Measurements from ENCODE around the gene KATNAL1.

KATNAL1 gene

DNA sequence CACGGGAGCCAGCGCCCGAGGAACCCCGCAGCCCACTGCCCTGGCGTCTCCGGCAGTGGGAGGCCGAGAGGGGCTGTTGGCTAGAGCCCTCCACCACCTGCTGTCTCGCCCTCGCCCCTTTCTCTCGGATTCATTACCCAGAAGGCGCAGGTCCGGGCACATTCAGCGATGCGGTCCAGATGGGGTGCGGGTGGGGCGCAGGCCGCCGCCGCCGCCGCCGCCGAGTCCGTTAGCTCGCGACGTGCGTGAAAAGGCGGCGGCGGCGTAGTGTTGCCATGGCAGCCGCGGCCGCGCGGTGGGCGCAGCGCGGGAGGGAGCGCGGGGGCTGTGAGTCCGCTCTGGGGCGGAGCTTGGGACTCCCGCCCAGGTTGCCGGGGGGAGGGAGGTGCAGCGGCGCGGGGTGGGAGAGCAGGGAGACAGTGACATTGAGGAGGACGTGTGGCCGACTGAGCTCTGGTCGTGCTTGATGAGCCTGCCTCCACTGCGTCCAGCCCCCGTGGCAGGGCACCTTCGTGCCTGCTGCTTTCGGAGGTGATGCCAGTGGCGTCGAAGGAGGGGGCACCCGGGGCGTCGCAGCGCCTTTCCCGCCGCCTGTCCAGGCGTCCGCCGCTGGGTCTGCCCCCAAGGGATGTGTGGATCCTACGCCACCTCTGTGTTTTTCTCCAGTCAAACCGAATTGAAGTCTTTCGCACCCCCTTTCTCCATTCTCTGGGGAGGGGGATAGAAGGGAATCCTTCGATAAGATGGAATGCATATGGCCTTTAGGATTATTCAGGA, at the start of gene KATNAL1:
Gene KATNAL1, minus strand, starts transcription at position 358 of the 777 bp plus-strand sequence. CDS start 23,774 bp downstream, outside the sequence.
- DNase-seq = peak; percentile 73

DNA sequence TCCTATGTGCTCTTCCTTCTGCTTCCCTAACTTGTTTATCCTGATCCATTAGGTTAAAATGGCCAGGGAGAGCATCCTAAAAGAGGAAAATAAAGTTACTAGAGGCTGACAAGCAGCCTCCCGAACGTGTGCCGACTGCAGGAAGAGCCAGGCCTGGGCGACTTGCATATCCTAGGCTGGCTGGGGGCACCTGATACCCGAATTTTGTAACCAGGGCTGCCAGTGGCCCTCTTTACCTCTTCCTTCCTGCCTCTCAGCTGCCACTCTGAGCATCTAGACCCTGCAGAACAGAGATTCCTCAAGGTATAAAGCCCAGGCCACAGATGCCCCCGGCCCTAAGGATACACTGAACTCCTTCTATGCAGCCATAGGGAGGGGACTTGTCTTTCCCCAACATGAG, 48.5 kb upstream of the KATNAL1 start:
- DNase-seq = no peak

DNA sequence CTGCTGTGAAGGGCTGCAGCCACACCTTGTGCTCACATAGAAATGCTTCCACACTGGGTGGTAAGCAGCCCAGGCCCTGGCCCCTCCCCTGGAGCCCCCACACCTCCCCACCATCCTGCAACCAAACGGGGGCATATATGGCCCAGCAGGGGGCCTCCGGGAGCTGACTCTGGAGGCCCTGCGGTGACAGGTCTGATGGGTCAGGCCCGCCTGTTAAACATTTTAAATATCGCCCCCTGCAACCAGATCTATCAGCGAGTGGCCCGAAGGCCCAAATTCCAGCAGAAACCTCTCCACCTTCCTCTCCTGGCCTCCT, 48.0 kb upstream of the KATNAL1 start:
- no peak for DNase-seq

DNA sequence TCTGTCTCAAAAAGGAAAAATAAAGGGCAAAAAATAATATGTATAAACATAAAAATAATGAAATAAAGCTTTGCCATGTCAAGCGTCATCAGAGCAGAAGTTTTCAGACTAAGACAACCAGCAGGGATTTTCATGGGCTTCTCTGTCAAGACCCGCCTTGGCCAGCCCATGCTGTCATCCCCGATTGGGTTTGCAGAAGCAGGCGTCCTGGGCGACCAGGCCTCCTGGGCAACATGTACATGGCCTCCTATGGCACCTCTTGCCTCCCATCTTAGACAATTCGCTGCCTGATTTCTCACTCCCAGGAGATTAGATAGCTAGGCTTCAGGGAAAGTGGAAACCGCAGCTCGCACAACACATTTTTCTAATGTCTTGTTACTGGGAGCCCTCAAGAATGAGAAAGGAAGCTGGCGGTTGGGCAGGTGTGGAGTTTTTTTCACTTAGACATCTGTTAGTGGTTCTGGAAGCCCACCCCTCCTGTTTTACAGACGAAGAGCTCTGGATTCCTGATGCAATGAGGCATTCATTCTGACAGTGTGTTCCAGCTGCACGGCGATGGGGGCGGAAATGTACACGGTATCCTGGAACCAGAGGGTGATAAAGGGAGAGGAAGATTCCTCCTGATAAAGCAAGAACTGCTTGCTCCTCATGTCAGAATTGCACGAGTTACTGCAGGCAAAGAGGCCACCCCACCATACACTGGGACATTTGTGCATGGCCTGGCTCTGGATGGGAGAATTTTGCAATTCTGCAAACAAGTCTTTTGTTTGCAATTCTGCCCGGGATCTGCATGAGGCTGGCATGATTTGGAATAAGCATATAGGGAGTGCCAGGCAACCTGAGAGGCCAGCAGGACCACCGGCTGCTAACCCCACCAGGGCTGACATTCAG, 47.4 kb upstream of the KATNAL1 start:
- DNase-seq = no peak

DNA sequence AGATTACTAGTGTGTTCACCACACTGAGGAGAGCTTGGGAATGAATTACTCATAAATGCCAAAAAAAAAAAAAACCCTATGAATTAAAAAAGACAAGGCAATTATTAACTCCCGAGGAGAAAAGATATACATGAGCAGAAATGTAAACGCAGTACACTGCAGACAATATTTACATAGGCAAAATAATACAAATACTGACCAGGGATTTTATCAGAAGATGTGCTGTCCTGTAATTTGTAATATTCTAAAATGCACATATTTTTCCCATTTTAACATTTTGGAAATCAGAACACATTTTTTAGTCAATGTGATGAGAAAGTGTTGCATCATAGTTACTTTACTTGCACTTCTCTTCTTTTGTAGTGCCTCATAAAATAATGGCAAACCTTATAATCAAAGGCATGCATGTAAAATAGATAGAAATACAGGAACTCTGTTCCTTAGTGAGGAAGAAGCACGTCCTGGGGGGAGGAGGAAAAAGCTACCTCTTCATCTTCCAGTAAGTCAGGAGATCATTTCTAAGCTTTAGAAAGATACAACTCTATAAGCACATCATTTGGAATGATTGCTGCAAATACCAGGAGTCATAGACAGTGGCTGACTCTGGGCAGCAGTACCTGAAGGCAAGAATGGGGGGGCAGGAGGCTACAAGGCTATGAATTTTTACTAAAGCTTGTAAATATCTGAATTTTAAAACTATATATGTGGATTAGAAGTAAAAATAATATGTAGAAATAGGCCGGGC, 46.3 kb upstream of the KATNAL1 start:
- no peak for DNase-seq

DNA sequence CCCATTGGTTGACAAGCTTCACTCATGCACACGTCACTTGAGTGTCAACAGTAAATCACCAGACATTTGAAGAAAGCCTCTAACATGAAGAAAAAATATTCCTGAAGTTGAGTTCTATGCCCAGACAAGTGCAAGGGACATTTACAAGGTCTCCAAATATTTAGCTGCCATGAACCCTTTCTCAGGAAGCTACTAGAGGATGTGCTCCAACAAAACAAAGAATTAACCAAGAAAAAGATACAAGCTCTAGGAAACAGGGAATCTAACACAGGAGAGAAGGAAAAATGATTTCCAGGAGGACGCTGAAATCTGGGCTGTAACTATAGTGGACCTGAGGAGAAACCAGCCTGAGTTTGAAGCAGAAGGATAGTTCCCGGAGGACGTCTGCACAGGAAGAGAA, 45.7 kb upstream of the KATNAL1 start:
- DNase-seq = no peak

DNA sequence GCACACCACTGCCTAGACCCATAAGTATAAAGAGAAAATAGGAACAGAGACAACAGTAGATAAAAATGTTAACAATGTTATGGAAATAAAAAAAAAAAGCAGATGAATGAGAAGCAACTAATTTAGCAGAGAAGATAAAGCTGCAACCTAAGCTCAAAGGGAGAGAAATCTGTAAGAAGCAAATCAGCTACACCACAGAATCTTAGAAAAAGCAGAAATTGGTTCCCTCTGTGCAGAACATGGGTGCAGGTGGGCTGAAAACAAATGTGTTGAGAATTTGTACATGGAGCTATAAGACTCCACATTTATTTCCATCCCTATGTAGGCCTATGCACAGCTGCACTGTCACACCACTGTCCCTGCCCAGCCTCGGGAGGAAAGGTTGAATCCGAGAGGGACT, 44.8 kb upstream of the KATNAL1 start:
- no peak for DNase-seq

DNA sequence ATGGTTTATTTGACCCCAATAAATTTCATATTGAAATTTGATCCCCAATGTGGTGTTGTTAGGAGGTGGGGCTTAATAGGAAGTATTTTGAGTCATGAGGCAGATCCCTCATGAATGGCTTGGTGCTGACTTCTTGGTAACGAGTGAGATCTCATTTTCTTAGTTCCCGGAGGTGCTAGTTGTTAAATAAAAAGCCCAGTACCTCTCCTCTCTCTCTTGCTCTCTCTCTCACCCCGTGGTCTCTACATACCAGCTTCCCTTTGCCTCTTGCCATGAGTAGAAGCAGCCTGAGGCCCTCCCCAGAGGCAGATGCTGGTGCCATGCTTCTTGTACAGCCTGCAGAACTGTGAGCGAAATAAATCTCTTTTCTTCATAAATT, 39.4 kb upstream of the KATNAL1 start:
- no peak for DNase-seq

DNA sequence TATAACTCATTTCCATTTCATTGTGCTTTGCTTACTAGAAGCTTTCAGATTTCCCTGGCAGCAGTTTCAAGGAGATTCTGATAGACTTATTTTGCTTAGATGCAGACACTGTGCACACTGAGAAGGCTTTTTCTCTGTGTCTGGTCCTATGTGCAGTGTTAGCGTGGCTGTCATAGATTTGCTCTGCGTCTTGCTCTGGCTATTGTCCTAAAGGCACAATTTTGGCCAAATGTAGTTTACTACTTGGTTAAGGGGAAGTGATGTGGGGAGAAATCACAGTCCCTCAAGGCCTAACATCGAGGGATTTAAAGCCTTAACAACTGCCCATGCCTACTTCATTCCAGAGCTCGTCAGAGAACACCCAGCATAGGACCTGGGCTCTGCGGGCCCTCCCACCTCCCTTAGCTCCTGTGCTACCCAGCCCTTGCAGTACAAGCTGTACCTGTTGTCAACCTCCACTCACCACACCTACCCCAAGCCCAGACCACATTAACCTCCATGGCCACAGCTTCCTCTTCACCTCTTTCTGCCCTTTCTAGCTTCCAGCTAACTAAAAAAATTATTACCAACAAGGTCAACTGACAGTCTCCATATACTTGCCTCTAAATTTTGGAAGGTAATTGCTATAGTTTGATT, 38.9 kb upstream of the KATNAL1 start:
- DNase-seq = no peak

DNA sequence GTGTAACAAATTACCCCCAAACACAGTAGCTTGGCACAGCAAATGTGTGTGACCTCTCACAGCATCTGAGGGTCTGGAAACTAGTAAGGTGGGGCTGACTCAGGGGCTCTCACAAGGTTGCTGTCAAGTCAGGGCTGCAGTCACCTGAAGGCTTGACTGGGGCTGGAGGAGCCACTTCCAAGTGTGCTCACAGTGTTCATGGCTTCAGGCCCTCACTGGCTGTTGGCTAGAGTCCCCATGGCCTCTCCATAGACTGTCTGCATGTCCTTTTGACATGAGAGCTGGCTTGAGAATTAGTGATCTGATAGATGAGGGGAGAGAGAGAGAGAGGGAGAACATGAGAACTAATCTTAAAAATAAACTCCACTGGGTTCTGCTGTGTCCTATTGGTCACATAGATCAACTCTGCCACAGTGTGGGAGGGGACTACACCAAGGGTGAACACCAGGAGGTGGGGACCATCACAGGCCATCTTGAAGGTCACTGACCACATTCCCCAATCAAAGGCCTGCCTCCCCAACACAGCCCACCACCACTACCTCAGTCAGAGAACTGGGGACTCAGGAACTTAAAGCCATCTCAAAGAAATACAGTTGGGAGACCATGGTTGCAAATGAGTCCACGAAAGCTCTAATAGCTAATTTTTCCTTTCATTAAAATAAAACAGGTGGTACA, 38.2 kb upstream of the KATNAL1 start:
- no peak for DNase-seq

DNA sequence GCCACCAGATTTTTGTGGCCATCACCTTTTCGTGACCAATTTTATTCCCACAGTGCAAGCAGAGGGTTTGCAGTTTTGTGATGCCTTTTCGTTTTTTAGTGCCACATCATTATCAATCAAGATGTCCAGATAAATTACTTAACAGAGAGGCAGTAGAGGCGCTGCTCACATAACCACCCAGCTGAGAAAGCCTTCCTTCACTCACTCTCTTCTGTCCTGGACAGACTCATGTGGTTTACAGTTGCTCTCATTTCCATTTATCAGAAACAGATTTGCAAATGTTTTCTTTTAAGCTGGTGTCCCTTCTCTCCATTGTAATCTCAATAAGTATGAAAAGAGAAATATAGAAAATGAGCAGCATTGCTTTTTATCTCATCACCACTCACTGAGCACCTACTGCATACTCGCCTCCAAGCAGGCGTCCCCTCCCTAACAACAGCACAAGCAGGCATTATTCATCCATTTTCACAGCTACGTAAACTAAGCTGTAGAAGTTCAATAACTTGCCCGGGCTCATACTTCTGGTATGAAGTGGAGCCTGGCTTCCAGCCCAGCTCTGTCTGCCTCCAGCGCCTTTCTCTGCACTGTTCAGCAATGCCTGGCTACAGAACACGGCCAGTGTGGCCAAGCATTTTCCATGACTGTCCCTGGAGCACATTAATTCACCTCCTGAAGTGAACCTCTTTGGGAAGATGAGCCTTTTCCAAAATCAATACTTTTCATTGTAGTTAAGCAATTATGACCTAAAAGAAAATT, 34.6 kb upstream of the KATNAL1 start:
- no peak for DNase-seq

DNA sequence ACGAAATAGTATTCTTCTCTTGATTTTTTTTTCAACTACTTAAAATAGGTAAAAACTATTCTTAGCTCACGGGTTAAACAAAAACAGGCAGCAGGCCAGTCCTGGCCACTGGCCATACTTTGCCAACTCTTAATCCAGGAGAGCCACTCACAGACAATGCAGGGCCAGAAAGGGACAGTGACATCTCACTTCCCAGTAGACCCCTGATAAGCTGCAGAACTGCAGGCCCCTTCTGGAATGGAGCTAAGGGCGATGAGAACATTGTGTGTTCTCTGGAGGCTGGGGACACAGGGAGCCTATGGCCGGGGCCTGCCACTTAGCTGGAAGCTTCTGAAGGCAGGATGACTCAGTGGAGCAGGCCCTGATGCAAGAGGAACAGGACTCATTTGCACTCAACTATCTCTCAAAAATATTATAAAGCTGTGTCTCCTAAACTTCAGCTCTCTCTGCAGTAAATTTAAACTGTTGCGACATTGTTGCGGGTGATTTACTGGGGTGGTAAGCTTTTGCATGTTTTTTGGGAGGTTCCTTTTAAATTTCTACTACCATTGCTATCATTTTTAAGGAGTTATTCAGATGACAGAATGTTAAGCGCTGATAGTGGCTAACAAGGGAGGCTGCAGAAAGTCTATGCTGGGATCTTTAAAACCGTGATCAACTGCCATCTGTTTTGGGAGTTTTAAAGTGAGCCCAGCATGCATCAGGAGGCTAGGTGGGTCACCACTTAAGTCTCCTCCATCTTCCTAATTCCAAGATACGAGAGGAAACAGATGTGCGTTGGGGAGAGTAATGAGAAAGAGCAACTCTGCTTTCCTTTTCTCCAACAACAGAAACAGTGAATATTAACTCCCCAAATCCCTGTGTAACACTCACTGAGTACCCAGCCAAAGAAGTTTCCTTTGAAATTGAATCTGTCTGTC, 33.2 kb upstream of the KATNAL1 start:
- peak; percentile 99 for DNase-seq

DNA sequence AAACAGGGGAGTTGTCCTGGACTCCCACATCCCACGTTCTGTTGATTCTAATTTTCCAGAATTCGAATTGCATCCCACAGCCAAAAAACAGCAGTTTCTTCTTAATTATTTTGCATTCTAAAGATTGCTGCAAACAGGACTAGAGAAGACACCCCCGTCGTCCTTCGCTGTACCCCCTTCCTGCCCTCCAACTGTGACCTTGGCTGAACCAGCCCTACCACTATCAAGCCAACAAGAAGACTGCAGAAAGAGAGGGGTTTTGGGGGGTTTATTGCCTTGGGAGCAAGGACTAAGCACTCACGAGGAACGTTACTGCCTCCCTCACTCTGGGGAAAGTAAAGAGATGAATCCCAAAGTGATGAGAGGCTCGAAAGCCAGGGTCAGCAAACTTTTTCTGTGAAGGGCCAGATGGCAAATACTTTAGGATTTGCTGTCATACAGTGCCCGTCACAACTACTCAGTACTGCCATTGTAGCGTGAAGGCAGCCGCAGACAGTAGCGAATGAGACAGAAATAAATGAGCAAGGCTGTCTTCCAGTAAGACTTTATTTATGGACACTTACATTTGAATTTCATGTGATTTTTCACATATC, 32.5 kb upstream of the KATNAL1 start:
- peak; percentile 49 for DNase-seq

DNA sequence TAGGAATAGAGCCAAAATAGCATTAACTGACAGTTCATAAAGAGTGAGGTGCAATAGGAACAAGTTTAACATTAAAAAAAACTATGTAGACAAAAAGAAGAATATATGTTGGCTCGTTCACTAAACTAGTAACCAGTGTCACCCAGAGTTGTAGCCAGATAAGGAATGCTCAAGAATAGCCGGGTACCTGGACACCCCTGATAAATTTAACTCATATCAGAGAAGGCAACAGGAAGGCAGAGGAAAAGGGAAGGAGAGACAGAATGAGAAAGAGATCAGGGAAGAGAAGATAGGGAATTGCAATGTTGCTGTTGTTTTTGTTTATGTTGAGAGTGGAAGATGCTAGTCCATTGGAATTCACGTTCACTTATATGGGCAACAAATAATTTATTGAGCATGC, 31.6 kb upstream of the KATNAL1 start:
- no peak for DNase-seq

DNA sequence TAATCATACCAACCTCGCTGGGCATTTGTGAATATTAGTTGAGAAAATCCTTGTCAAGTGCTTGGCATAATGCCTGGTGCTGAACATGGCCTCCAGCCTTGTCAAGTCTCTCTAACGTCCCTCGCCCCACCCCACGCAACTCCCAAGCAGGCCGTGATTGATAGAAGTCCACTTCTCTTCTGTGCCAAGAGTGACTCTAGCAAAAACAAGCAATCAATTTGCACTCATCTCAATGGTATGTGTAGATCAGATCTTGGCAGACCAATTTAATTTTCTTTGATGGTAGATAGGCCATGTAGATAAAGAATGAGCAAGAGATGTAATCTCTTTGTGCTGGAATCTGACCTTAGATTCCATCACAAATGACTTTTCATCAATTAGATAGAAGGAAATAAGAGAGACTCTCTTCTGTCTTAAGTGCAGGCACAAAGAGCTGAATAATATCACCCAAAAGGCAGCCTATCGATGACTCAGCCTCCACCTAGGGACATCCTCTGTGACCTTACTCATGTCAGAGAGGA, 31.0 kb upstream of the KATNAL1 start:
- DNase-seq = no peak

DNA sequence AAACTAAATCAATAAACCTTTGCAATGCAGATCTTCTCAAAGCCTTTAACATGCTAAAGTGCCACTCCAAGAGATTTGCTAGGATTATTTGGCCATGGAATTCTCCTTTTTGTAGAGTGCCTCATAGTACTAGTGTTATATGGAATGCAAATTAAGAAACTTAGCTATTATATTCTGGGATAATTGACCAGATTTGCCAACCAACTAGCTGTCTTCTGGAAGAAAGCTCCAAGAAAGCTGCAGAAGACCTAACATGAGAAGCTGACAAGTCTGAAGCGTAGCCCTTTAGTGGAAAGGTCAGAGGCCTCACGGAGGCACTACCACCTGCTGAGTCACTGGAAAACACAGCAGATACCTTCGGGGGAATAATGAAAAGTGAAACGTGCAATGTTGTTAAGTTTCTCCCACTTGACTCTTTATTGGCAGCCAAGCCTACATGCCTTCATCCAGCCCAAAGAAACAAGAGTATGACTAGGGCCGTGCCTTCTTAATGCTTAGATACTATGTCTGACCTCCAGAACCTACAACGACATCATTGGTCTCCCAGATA, 29.8 kb upstream of the KATNAL1 start:
- DNase-seq = no peak

DNA sequence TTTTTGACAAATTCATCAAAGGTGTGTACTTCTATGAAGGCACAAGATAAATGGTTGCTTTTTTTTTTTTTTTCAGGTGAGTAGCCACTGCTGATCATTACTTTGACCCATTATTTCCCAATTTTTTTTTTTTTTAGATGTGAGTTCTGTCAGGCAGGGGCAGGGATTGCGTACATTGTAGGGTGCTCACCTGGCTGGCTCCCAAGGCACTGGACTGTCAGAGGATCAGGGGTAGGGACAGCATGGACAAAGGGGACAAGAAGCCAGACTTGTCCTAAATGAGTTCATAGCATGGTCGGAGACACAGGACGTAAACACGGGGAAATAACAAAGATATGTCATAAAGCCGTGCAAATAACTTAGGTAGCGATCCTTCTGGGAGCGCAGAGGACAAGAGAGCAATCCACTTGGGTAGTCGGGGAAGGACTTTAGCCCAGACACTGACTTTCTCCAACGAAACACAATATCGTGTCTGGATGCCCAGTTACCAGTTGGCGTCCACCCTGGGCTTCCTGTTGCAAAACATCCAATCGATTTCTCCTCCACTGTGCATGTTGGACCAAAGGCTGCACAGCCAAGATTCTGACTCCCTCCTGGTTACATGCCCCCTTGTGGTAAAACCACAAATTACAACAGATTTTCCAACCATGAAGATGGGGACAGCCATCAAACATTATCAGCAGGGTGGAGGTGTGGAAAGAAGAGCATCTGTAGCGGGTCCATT, 27.5 kb upstream of the KATNAL1 start:
- no peak for DNase-seq

DNA sequence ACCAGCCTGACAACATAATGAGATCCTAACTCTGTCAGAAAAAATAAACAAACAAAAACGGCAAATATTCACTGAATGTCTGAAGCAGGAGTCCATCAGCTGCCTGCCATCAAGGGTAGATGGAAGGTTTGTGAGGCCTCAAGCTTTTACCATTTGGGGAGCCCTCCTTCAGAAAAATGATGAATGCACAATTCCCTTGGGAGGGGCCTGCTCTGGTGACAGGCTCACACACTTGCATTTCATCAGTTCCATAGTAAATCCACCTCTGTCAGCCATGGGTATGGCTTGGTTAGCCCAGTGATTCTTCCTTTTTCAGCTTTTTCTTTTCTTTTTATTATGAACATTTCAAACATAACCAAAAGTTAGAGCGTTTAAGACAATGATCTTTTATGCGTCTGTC, 26.3 kb upstream of the KATNAL1 start:
- DNase-seq = no peak
